ENCODE results near the gene SSX2IP. TPM values are rescaled to one million over a fixed set of nuclear protein-coding genes. Genes with fewer than 3 reads are reported as not detected.

The SSX2IP gene
- total RNA-seq, 4 donors from 2014 or later = 1.5 to 3.9 (median 3.2) TPM

DNA sequence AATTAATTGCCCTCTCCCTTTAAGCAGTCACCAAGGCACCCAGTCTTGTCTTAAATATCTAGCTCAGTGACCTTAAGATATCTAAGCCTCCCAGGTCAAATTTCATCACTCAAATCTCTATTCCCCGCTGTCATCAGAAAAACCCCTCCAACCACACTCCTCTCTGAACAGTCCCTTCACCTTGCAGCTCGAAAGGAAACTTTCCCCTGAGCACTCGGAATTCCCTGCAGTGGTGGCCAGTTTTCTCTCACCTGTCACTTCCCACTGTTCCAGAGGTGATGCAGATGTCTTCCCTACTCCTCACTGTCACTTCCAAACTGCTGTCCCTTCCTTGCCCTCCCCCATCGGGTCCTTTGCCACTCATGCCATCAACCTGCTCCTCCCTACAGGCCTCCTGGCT is 15.3 kb upstream of the SSX2IP start:
- TF ChIP-seq, protein P1, sequence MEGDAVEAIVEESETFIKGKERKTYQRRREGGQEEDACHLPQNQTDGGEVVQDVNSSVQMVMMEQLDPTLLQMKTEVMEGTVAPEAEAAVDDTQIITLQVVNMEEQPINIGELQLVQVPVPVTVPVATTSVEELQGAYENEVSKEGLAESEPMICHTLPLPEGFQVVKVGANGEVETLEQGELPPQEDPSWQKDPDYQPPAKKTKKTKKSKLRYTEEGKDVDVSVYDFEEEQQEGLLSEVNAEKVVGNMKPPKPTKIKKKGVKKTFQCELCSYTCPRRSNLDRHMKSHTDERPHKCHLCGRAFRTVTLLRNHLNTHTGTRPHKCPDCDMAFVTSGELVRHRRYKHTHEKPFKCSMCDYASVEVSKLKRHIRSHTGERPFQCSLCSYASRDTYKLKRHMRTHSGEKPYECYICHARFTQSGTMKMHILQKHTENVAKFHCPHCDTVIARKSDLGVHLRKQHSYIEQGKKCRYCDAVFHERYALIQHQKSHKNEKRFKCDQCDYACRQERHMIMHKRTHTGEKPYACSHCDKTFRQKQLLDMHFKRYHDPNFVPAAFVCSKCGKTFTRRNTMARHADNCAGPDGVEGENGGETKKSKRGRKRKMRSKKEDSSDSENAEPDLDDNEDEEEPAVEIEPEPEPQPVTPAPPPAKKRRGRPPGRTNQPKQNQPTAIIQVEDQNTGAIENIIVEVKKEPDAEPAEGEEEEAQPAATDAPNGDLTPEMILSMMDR (IDR thresholded peaks at IDR 0.05; ENCODE audit: low read depth) = no peak

DNA sequence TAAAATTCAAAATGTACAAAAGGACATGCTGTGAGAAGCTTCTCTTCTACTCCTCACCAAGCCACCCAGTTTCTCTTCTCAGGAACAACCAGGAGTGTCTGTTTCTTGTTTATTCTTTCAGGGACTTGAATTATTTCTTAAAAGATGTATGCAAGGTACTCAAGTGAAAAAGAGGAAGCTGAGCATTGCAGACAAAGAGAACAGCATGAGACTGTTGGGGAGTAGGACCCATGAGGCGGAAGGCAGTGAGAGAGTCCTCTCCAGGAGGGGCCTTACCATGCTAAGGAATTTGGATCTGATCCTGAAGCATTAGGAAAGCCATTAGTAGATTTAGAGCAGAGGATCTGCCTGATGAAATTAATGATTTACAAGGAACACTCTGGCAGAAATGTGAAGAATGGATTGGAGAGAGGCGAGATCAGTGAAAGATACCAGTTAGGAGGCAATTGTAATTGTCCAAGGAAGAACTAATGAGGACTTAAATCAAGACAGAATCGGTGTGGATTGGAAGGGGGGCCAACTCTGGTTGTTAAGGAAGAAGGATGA is 14.7 kb upstream of the SSX2IP start:
- TF ChIP-seq, protein P1 (IDR thresholded peaks at IDR 0.05; ENCODE audit: low read depth) = no peak

DNA sequence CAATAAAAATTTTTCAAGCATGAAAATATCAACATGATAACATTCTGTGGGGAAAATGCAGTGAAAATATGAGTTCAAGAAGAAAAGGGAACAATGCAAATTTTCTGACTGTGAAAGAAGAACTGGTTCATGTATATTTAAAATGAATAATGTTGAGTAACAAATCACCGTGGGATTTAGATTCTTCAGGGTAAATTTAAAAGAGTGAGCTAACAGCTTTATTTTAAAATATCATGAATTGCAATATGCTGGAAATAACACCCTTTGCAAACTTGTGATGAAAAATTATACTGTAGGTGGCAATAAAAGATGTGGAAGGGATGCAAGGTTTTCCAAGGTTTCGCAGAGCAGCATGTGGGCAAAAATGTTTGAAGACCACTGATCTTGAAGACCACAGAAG is 13.2 kb upstream of the SSX2IP start:
- TF ChIP-seq, protein P1 (IDR thresholded peaks at IDR 0.05; ENCODE audit: low read depth) = no peak

DNA sequence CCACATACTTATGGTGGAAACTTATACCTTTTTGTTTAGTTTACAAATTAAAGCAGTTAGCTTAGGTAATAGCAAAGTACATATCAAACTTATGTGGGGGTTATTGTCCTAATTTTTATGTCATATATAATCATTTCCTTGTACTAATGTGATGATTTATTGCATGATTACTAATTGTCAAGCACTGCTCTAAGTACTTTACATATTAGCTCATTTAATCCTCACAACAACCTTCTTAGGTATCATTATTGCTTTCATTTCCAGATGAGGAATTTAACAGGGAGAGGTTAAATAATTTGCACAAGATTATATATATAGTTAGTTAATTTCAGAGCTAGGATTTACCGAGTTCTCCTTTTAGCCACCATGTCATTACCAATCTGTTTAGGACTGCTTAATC is 11.9 kb upstream of the SSX2IP start:
- TF ChIP-seq, protein P1 (IDR thresholded peaks at IDR 0.05; ENCODE audit: low read depth) = no peak

DNA sequence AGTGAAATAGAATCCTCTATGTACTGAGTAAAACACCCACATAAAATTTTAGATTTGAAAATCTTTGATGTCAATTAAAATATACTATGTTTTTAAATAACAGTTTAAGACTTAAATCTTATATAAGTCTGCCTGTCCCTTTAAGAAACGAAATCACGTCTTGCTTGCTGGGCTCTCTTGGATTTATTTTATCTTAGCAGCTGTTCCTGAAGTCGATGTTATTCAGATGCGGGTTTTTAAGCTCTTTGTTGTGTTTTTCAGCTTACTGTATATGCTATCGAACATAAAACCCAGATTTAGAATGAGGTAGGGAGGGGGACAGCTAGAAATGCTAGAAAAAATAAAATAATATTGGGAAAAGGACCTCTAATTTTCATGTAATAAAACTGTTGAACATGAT is 11.1 kb upstream of the SSX2IP start:
- TF ChIP-seq, protein P1 (IDR thresholded peaks at IDR 0.05; ENCODE audit: low read depth) = no peak

DNA sequence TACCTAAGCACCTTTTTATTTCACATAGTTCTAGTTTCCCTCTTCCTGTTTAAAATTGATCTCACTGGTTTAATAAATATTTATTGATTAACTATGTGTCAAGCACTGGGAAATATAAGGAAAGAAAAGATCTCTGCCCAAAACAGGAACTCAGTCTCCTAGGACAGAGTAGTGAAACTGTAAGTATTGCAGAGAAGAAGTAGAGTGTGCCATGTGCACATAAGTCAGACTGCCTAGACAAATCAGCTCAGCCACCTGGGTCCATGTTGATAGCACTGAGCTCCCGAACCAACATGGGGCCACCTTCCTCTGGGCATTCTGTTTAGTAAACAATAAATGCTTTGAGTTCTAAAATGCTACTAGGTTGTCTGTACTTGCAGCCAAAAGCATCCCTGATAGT is 9.8 kb upstream of the SSX2IP start:
- TF ChIP-seq, protein P1 (IDR thresholded peaks at IDR 0.05; ENCODE audit: low read depth) = no peak

DNA sequence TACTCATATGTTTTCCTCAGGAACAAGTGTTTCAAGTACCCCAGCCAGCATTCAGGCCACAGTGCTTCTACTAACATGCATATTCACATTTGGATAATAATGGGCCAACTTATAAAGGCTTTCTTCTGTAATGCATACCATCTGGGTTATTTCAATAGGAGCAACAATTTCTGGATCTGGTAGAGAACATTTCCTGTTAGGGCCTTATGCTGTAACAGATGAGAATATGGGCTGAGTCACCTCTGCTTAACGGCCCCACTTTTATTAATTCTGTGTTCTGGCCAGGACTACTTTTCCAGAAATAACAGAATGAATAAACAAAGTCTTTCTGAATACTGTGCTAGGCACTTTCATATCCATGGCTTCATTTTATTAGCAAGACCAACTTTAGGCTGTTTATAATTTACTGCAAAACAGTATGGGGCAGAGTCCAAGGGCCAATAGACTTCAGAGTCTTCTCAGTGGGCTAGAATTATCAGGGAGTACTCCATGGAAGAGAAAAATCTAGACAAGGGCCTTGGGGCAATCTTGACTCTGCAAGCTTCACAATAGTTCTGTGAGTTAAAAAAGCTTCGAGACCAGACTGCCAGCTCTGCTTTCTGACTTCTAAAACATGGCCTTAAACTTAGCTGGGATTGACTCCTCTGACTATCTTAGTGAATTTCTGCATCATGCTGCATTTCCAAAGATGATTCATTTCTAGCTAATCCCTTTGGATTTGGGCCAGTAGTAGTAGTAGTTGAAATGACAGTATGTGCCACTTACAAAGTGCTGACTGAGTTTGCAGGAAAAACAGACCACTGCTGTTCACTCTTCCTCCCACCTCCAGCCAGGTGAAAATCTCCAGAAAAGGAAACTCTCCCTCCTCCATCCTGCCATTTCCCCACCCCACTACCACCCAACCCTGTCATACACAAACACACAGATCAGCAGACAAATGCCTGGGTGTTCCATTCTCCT is 8.2 kb upstream of the SSX2IP start:
- TF ChIP-seq, protein P1 (IDR thresholded peaks at IDR 0.05; ENCODE audit: low read depth) = no peak
